Body of pancreas (tissue), 4 donors: ENCODE measurements around the gene KLHL17. TPM values are rescaled to one million over a fixed set of nuclear protein-coding genes. Genes with fewer than 3 reads are reported as not detected.

Experiments
- ATAC-seq: fragments of 150-250 bp; one replicate; pipeline ENCODE4 v1.9.1; 2016
- DNase-seq, 4 donors: peaks; one replicate each; pipeline ENCODE4 v3.0.0-alpha.2; 2019
- H3K27ac ChIP-seq, 4 donors: fragments of 200-600 bp; sonication (generic); 1 replicate in 3 of 4; 2 replicates in 1 of 4; pipeline versions ENCODE4 v1.5.1 to v1.6.1; 2016 to 2019; ENCODE audit warnings: mild to moderate bottlenecking in 1 of 4, mixed read lengths in 1 of 4, moderate library complexity in 1 of 4
- H3K27me3 ChIP-seq, 2 donors: fragments of 200-600 bp; sonication (generic); one replicate each; pipeline ENCODE4 v1.6.0; 2016; ENCODE audit warnings: mild to moderate bottlenecking in 1 of 2
- H3K36me3 ChIP-seq, 2 donors: fragments of 200-600 bp; sonication (generic); replicated peaks in 1 of 2; 2 replicates each; pipeline ENCODE4 v1.5.1; 2016; ENCODE audit warnings: low read depth in 2 of 2; ENCODE audit not compliant: insufficient read depth in 1 of 2
- H3K4me1 ChIP-seq: fragments of 200-600 bp; sonication (generic); one replicate; pipeline ENCODE4 v1.6.0; 2016
- H3K4me3 ChIP-seq, 2 donors: fragments of 200-600 bp; sonication (generic); 1 replicate in 1 of 2; 2 replicates in 1 of 2; pipeline ENCODE4 v1.5.1; 2016 to 2019
- H3K9me3 ChIP-seq, 3 donors: fragments of 200-600 bp; sonication (generic); 1 replicate in 2 of 3; 2 replicates in 1 of 3; pipeline ENCODE4 v1.5.1; 2016
- POLR2A ChIP-seq, 3 donors: fragments of 450-650 bp; IDR thresholded peaks; one replicate each; pipeline ENCODE4 v1.6.1; 2016; ENCODE audit warnings: antibody characterized with exemption in 3 of 3, mild to moderate bottlenecking in 2 of 3
- WGBS, 2 donors: methylation state at CpG; one replicate each; pipeline ENCODE4 v1.1.5; 2017; 5-methylcytosine and 5-hydroxymethylcytosine counted together
- intact Hi-C: fragments of 100-400 bp; cut with DNase I; formaldehyde crosslinking; loops from one replicate; pipeline ENCODE4 v1.15.1; 2023
- small RNA-seq: library from RNA; depleted of rRNA; stranded (forward); fragments of <200 nt; gene quantifications from one replicate; pipeline ENCODE3, GENCODE V24; 2016
- total RNA-seq, 2 donors: library from RNA; depleted of rRNA; stranded (reverse); fragments of >200 nt; gene quantifications; one replicate each; pipeline ENCODE4 v1.1.0, GENCODE V29; 2016
- TF ChIP-seq, protein P1 (sequence below), 7 experiments: fragments of 450-650 bp in 4 of 7; fragments of 200-600 bp in 3 of 7; sonication (generic) in 3 of 7; IDR thresholded peaks; one replicate each; pipeline ENCODE4 v1.5.1; 2016 to 2019; ENCODE audit warnings: antibody characterized with exemption in 7 of 7

Gene KLHL17
- total RNA-seq, 2 donors from 2014 or later, result 6.0 to 29.0 TPM

DNA sequence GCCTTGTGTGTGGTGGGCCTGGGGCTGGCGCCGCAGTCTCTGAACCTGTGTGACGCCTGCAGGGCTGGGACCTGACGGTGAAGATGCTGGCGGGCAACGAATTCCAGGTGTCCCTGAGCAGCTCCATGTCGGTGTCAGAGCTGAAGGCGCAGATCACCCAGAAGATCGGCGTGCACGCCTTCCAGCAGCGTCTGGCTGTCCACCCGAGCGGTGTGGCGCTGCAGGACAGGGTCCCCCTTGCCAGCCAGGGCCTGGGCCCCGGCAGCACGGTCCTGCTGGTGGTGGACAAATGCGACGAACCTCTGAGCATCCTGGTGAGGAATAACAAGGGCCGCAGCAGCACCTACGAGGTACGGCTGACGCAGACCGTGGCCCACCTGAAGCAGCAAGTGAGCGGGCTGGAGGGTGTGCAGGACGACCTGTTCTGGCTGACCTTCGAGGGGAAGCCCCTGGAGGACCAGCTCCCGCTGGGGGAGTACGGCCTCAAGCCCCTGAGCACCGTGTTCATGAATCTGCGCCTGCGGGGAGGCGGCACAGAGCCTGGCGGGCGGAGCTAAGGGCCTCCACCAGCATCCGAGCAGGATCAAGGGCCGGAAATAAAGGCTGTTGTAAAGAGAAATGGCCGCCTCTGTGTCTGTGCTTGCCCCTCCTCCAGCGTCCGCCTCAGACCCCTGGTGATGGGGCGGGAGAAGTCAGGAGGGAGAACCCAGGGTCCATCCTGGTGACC lies 53.7 kb downstream of the KLHL17 start:
- peak overlapping the region in 1 of 2 donors; percentile 36 for H3K4me3 ChIP-seq
- no peak for ATAC-seq
- 80 to 81% methylated on average over 18 to 41 of the region's 41 CpGs for WGBS, 2 donors
- no peaks in the 10 kb centered on the region for H3K9me3 ChIP-seq
- TF ChIP-seq, protein P1, sequence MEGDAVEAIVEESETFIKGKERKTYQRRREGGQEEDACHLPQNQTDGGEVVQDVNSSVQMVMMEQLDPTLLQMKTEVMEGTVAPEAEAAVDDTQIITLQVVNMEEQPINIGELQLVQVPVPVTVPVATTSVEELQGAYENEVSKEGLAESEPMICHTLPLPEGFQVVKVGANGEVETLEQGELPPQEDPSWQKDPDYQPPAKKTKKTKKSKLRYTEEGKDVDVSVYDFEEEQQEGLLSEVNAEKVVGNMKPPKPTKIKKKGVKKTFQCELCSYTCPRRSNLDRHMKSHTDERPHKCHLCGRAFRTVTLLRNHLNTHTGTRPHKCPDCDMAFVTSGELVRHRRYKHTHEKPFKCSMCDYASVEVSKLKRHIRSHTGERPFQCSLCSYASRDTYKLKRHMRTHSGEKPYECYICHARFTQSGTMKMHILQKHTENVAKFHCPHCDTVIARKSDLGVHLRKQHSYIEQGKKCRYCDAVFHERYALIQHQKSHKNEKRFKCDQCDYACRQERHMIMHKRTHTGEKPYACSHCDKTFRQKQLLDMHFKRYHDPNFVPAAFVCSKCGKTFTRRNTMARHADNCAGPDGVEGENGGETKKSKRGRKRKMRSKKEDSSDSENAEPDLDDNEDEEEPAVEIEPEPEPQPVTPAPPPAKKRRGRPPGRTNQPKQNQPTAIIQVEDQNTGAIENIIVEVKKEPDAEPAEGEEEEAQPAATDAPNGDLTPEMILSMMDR (IDR thresholded peaks at IDR 0.05), result no peak
- no peak for TF ChIP-seq POLR2A (IDR thresholded peaks at IDR 0.05)
- peaks cover 20% of the 10 kb centered on the region for H3K4me1 ChIP-seq
- H3K36me3 ChIP-seq, result no peaks in the 10 kb centered on the region
- peak in 2 of 4 donors; percentile 8 to 20 for DNase-seq
- H3K27me3 ChIP-seq, result no peaks in the 10 kb centered on the region
- H3K27ac ChIP-seq, result peak overlapping the region; percentile 85 to 91 (median 88)
- intact Hi-C loops, result no loop called here

DNA sequence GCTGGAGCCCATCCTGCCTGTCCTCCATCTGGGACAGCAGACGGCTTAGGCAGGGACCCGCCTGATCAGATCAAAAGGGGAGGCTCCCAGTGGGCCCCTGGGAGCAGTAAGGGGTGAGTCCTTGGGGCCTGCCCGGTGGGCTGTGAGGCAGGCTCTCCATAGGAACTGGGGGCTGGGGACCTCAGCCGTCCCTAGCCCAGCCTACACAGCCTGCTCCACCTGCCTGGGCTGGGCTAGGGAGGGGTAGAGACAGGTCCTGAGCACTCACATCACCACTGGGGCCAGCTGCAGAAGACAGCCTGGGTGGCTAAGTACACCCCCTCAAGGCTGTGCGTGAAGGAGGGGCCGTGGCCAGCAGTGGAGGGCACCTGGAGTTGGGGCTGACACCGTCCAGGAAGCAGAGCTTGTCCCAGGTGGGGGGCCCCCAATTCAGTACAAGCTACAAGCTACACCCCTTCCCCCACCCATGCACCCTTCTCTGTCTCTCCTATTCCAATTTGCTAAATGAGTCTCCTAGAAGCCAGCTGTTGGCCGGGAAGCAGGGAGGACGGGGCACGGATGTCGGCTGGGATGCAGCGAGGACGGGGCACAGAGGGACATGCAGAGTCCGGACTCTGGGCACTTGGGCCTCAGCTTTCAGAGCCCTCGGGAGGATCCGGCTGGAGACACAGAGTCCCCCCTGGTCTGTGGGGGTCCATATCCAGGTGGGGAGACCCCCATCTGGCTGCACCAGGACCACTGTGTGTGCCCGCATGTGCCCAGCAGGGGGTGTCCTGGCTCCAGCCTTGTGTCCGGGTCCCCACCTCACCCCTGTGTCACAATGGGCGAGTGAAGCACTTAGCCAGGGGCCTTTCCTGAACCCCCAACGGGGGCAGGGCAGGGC lies 54.7 kb downstream of the KLHL17 start:
- Histone ChIP-seq H3K27ac (no peak overlapping the region), H3K4me1 (peaks cover 21% of the 10 kb centered on the region), H3K9me3 (no peaks in the 10 kb centered on the region), H3K4me3 (no peak overlapping the region), H3K27me3 (no peaks in the 10 kb centered on the region), H3K36me3 (no peaks in the 10 kb centered on the region)
- WGBS, 2 donors, result 75 to 91% methylated on average over 12 to 20 of the region's 20 CpGs
- DNase-seq (peak in 1 of 4 donors; percentile 22), ATAC-seq (no peak)
- TF ChIP-seq, protein P1 (IDR thresholded peaks at IDR 0.05), result peak in 2 of 7 experiments; percentile 2 to 14
- TF ChIP-seq POLR2A (IDR thresholded peaks at IDR 0.05), result no peak
- intact Hi-C loops, result no loop called here

Small RNA genes within 50 kb of the gene (small RNA-seq; reads per million reads assigned to genes)
- gene AL645608.3 (not detected), gene AL645608.4 (not detected)

Other genes with a start within 250 kb of the KLHL17 start
- 1 to 10 TPM; 2.1 to 2.3 TPM for gene SAMD11, start 36.7 kb upstream of the KLHL17 start, total RNA-seq
- gene NOC2L, start 1.3 kb upstream of the KLHL17 start, total RNA-seq, result 10 to 100 TPM; 30.6 to 32.3 TPM
- not detected for gene PLEKHN1, start 5.9 kb downstream of the KLHL17 start, total RNA-seq
- not detected for gene PERM1, start 21.5 kb downstream of the KLHL17 start, total RNA-seq
- 10 to 100 TPM; 44.1 to 97.2 TPM for gene HES4, start 39.5 kb downstream of the KLHL17 start, total RNA-seq
- 10 to 100 TPM in 1 of 2 donors, 1 to 10 TPM in 1; 8.3 to 29.0 TPM for gene ISG15, start 52.9 kb downstream of the KLHL17 start, total RNA-seq
- gene AGRN, start 59.5 kb downstream of the KLHL17 start, total RNA-seq, result 100 to 1,000 TPM in 1 of 2 donors, 10 to 100 TPM in 1; 85.1 to 241 TPM
- under 1 TPM in 1 of 2 donors, not detected in 1; 0.26 TPM for gene RNF223, start 113.7 kb downstream of the KLHL17 start, total RNA-seq
- 10 to 100 TPM in 1 of 2 donors, 1 to 10 TPM in 1; 8.8 to 13.2 TPM for gene C1orf159, start 155.5 kb downstream of the KLHL17 start, total RNA-seq
- under 1 TPM; 0.66 to 0.78 TPM for gene TTLL10, start 213.3 kb downstream of the KLHL17 start, total RNA-seq
- not detected for gene TNFRSF18, start 246.0 kb downstream of the KLHL17 start, total RNA-seq